Ishikawa (cell line): ENCODE measurements around the gene ANO4.

Experiments
- CEBPB ChIP-seq: IDR thresholded peaks from 2 replicates; pipeline ENCODE4 v1.6.1; 2012
- CREB1 ChIP-seq: IDR thresholded peaks from 2 replicates; pipeline ENCODE4 v1.6.1; 2012; ENCODE audit warnings: low read depth
- EGR1 ChIP-seq: IDR thresholded peaks from 2 replicates; pipeline ENCODE4 v1.6.1; 2012
- EP300 ChIP-seq: IDR thresholded peaks from 2 replicates; pipeline ENCODE4 v1.6.1; 2012; ENCODE audit warnings: borderline replicate concordance
- FOXM1 ChIP-seq: IDR thresholded peaks from 2 replicates; pipeline ENCODE4 v1.6.1; 2012; ENCODE audit warnings: low read depth, borderline replicate concordance
- NFIC ChIP-seq: IDR thresholded peaks from 2 replicates; pipeline ENCODE4 v1.6.1; 2012
- RAD21 ChIP-seq: IDR thresholded peaks from 2 replicates; pipeline ENCODE4 v1.6.1; 2012; ENCODE audit warnings: low read depth
- TAF1 ChIP-seq: IDR thresholded peaks from 2 replicates; pipeline ENCODE4 v1.6.1; 2012; ENCODE audit warnings: low read depth, mild to moderate bottlenecking
- TCF12 ChIP-seq: IDR thresholded peaks from 2 replicates; pipeline ENCODE4 v1.6.1; 2012; ENCODE audit warnings: low read depth
- TEAD4 ChIP-seq: IDR thresholded peaks from 2 replicates; pipeline ENCODE4 v1.6.1; 2012
- YY1 ChIP-seq: IDR thresholded peaks from 2 replicates; pipeline ENCODE4 v1.6.1; 2012; ENCODE audit warnings: low read depth
- ZBTB7A ChIP-seq: IDR thresholded peaks from 2 replicates; pipeline ENCODE4 v1.6.1; 2012; ENCODE audit warnings: low read depth
- TF ChIP-seq, protein P1 (sequence below): IDR thresholded peaks from 2 replicates; pipeline ENCODE4 v1.6.1; 2012
- TF ChIP-seq, protein P2 (sequence below): IDR thresholded peaks from 2 replicates; pipeline ENCODE4 v1.6.1; 2012
- TF ChIP-seq, protein P3 (sequence below): IDR thresholded peaks from 2 replicates; pipeline ENCODE4 v1.6.1; 2012; ENCODE audit warnings: low read depth, mild to moderate bottlenecking

The ANO4 gene

DNA sequence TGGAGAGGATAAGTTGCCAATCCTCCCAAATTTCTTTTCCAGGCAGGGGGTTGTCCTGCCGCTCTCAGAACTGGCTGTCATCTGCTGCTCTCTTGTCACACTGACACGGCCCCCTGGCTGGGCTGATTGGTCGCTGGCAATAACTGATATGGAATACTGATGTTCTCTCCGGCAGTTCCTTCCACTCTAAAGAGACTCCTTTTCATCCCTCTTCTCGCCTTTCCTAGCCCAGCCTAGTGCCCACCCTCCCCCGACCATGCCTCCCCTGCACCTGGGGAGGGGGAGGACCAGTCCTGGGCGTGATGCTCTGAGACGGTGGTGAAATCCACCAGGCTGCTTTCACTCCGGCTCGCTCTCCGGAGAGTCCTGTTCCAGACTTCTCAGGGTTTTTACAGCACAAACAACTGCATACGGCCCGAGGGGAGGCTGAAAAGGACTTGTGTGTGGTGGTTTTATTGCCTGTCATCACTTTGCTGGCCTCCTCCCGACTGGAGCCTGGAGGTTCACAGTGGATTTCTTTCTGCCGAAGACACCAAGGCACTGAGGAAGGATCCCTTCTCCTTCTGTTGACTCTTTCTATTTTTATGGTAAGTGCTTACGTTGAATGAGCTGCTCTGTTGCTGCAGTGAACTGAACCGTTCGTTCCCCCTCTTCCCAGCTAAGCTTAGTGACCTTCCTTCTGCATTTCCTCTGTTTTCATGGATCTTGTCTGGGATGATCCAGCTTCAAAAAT lies at the start of gene ANO4:
Gene ANO4 (plus strand): TSS at position 336 of the 733 bp plus-strand sequence. CDS start 107,010 bp downstream, outside the sequence.
- TF ChIP-seq CEBPB (no peak), NFIC (no peak), CREB1 (no peak), ZBTB7A (no peak), RAD21 (no peak), EGR1 (no peak), TAF1 (no peak), TCF12 (no peak), YY1 (no peak), TEAD4 (no peak), EP300 (no peak), FOXM1 (no peak)
- TF ChIP-seq, protein P1, sequence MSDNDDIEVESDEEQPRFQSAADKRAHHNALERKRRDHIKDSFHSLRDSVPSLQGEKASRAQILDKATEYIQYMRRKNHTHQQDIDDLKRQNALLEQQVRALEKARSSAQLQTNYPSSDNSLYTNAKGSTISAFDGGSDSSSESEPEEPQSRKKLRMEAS, result no peak
- TF ChIP-seq, protein P2, sequence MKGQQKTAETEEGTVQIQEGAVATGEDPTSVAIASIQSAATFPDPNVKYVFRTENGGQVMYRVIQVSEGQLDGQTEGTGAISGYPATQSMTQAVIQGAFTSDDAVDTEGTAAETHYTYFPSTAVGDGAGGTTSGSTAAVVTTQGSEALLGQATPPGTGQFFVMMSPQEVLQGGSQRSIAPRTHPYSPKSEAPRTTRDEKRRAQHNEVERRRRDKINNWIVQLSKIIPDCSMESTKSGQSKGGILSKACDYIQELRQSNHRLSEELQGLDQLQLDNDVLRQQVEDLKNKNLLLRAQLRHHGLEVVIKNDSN, result no peak
- TF ChIP-seq, protein P3, sequence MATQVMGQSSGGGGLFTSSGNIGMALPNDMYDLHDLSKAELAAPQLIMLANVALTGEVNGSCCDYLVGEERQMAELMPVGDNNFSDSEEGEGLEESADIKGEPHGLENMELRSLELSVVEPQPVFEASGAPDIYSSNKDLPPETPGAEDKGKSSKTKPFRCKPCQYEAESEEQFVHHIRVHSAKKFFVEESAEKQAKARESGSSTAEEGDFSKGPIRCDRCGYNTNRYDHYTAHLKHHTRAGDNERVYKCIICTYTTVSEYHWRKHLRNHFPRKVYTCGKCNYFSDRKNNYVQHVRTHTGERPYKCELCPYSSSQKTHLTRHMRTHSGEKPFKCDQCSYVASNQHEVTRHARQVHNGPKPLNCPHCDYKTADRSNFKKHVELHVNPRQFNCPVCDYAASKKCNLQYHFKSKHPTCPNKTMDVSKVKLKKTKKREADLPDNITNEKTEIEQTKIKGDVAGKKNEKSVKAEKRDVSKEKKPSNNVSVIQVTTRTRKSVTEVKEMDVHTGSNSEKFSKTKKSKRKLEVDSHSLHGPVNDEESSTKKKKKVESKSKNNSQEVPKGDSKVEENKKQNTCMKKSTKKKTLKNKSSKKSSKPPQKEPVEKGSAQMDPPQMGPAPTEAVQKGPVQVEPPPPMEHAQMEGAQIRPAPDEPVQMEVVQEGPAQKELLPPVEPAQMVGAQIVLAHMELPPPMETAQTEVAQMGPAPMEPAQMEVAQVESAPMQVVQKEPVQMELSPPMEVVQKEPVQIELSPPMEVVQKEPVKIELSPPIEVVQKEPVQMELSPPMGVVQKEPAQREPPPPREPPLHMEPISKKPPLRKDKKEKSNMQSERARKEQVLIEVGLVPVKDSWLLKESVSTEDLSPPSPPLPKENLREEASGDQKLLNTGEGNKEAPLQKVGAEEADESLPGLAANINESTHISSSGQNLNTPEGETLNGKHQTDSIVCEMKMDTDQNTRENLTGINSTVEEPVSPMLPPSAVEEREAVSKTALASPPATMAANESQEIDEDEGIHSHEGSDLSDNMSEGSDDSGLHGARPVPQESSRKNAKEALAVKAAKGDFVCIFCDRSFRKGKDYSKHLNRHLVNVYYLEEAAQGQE, result no peak

DNA sequence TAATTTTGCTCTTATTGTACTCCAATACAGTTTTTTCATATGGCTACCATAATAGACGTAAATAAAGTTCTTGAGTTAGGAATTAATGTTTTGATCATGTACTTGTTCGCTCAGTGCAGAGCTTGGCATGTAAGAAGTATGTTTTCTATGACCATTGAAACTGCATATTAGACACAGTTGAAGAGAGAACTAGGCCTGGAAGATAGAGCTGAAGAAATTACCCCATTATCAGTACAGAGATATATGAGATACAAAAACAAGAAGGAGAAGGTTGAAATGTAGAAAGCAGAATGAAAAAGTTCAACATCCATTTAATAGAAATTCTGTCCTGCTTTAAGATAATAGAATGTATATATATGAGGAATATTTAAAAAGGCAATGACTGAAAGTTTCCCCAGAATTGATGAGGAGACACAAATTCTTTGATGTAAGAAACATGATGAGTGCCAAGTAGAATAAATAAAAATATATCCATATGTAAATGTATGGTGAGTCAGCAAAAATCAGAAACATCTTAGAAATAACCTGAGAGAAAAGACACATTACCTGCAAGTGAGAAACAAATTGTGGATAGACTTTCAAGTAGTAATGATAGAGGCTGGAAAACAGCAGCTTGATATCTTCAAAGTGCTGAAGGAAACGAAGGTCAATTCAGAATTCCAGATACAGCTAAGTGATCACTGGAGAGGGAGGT lies 49.1 kb upstream of the ANO4 start:
- TF ChIP-seq RAD21, result no peak

DNA sequence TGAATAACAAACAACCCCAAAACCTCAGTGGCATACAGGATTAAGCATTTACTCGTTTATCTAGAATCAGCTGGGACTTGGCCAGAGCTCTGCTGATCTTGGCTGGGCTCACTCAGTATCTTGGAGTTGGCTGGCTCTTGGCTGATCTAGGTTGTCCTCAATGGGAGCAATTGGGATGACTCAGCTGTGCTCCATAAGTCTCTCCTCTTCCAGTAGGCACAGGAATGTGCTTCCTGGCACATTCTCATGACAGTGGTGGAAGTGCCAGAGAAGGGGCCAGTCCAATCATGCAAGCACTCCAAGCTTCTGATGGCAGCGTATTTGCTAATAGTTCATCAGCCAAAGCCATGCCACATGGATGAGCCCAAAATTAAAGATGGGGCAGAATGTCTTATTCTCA lies 41.7 kb upstream of the ANO4 start:
- TF ChIP-seq RAD21 (no peak), CREB1 (no peak), TAF1 (no peak), FOXM1 (no peak), TEAD4 (no peak), TCF12 (no peak), EGR1 (no peak), ZBTB7A (no peak), NFIC (no peak), EP300 (no peak), YY1 (no peak)
- TF ChIP-seq, protein P3, result no peak

DNA sequence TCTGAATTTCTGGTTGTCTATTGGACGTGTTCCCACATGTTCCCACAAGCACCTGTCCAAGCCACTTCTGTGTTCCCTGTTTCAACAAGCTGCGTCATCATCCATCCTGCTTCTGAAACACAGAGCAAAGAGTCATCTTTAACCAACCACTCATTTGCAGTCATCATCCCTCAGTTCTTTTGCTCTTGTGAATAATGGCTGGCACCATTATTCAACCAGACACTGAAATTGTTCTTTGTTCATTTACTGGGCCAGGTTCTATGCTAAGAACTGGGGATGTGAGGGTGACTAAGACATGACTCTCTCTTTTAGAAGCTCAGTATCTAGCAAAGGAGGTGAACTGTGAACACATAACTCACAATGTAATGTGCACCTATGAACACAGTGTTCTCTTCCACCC lies 40.7 kb upstream of the ANO4 start:
- TF ChIP-seq YY1, result no peak
- TF ChIP-seq, protein P3, result no peak
- TF ChIP-seq FOXM1, result no peak
- TF ChIP-seq NFIC, result no peak
- no peak for TF ChIP-seq ZBTB7A
- TF ChIP-seq CEBPB, result no peak
- TF ChIP-seq TCF12, result no peak
- TF ChIP-seq TAF1, result no peak
- no peak for TF ChIP-seq CREB1
- TF ChIP-seq, protein P2, result no peak
- TF ChIP-seq, protein P1, result no peak
- no peak for TF ChIP-seq EP300
- no peak for TF ChIP-seq EGR1
- TF ChIP-seq RAD21, result no peak
- TF ChIP-seq TEAD4, result no peak
